H1 (cell line): ENCODE results near the gene DLG5. TPM values are rescaled to one million over a fixed set of nuclear protein-coding genes. Genes with fewer than 3 reads are reported as not detected.

Experiments used
- CTCF ChIA-PET: fragments of 300-600 bp; sonication (Branson Sonifier 250); formaldehyde crosslinking; loops from one replicate; lab custom pipeline; 2021; ENCODE audit not compliant: partially characterized antibody; lab: Charles Lee
- POLR2A ChIA-PET: fragments of 300-600 bp; sonication (Branson Sonifier 250); formaldehyde crosslinking; loops from one replicate; lab custom pipeline; 2021; ENCODE audit warnings: inconsistent platforms; ENCODE audit not compliant: partially characterized antibody; lab: Charles Lee
- DNase-seq, 2 experiments: peaks; one replicate each; pipeline versions ENCODE4 v3.0.0 to v3.0.0-alpha.2; 2010 to 2022; ENCODE audit warnings: low spot score in 2 of 2, low read depth in 1 of 2, mixed read lengths in 1 of 2
- FAIRE-seq: peaks from 2 replicates; lab custom pipeline; 2011; peaks lifted over from hg19 to GRCh38; lab: Jason Lieb, UNC
- H2AFZ ChIP-seq: 2 replicates; pipeline ENCODE4 v1.8.1; 2012; ENCODE audit warnings: low read length, inconsistent platforms
- H2AK5ac ChIP-seq: 2 replicates; pipeline ENCODE4 v1.6.1; 2013; ENCODE audit warnings: low read depth, low read length
- H2BK120ac ChIP-seq: replicated peaks from 2 replicates; pipeline ENCODE3; 2013; ENCODE audit warnings: low read depth, low read length, inconsistent platforms
- H2BK12ac ChIP-seq: 2 replicates; pipeline ENCODE4 v1.6.1; 2013; ENCODE audit warnings: low read depth, low read length
- H2BK15ac ChIP-seq: 2 replicates; pipeline ENCODE4 v1.6.1; 2013; ENCODE audit warnings: low read length
- H2BK20ac ChIP-seq: 2 replicates; pipeline ENCODE4 v1.6.1; 2013; ENCODE audit warnings: low read length
- H2BK5ac ChIP-seq: 2 replicates; pipeline ENCODE4 v1.6.1; 2013; ENCODE audit warnings: low read depth, low read length
- H3K14ac ChIP-seq: 2 replicates; pipeline ENCODE4 v1.6.1; 2013; ENCODE audit warnings: inconsistent platforms; ENCODE audit not compliant: insufficient read length
- H3K18ac ChIP-seq: 2 replicates; pipeline ENCODE4 v1.6.1; 2013; ENCODE audit warnings: low read length; ENCODE audit errors: extremely low read depth
- H3K23ac ChIP-seq: 2 replicates; pipeline ENCODE4 v1.6.1; 2013; ENCODE audit warnings: inconsistent platforms; ENCODE audit not compliant: insufficient read length
- H3K23me2 ChIP-seq: 2 replicates; pipeline ENCODE4 v1.6.1; 2013; ENCODE audit warnings: low read depth, low read length
- H3K27ac ChIP-seq: 2 replicates; pipeline ENCODE4 v1.6.1; 2011; ENCODE audit warnings: low read depth, low read length, inconsistent platforms
- H3K27me3 ChIP-seq, 4 experiments: replicated peaks in 1 of 4; 1 replicate in 1 of 4; 2 replicates in 3 of 4; pipeline versions ENCODE4 v1.6.1 to v1.8.1; 2011 to 2013; ENCODE audit warnings: low read length in 3 of 4, mild to moderate bottlenecking in 3 of 4, inconsistent platforms in 2 of 4, mixed read lengths in 2 of 4, moderate library complexity in 1 of 4; ENCODE audit not compliant: control insufficient read depth in 3 of 4, insufficient read depth in 3 of 4; ENCODE audit errors: extremely low read depth in 1 of 4
- H3K36me3 ChIP-seq, 4 experiments: 2 replicates each; pipeline versions ENCODE4 v1.6.1 to v1.8.1; 2011 to 2013; ENCODE audit warnings: mild to moderate bottlenecking in 4 of 4, low read length in 3 of 4, moderate library complexity in 2 of 4, control low read depth in 1 of 4, inconsistent platforms in 1 of 4; ENCODE audit not compliant: insufficient read depth in 4 of 4, control insufficient read depth in 2 of 4
- H3K4ac ChIP-seq: replicated peaks from 2 replicates; pipeline ENCODE3; 2013; ENCODE audit warnings: low read length, low read depth, mixed read lengths, inconsistent platforms; ENCODE audit not compliant: insufficient read length
- H3K4me1 ChIP-seq, 4 experiments: replicated peaks in 1 of 4; 1 replicate in 1 of 4; 2 replicates in 3 of 4; pipeline versions ENCODE4 v1.6.1 to v1.8.1; 2011 to 2013; ENCODE audit warnings: low read length in 3 of 4, inconsistent platforms in 2 of 4, mixed read lengths in 1 of 4; ENCODE audit not compliant: insufficient read depth in 4 of 4, control insufficient read depth in 3 of 4
- H3K4me2 ChIP-seq, 2 experiments: 2 replicates each; pipeline versions ENCODE4 v1.6.1 to v1.8.1; 2011 to 2013; ENCODE audit warnings: low read depth in 2 of 2, low read length in 2 of 2, control low read depth in 1 of 2, inconsistent platforms in 1 of 2, mild to moderate bottlenecking in 1 of 2; ENCODE audit not compliant: insufficient read depth in 1 of 2
- H3K4me3 ChIP-seq, 4 experiments: fragments of 200-600, 300-600 bp in 1 of 4; sonication (generic), shearing (Covaris generic), sonication (Bioruptor Twin) in 1 of 4; 2 replicates each; pipeline versions ENCODE4 v1.5.1 to v1.8.1; 2011 to 2016; ENCODE audit warnings: low read length in 4 of 4, low read depth in 3 of 4, control low read depth in 2 of 4, inconsistent platforms in 2 of 4, mild to moderate bottlenecking in 2 of 4, mixed read lengths in 1 of 4, moderate library complexity in 1 of 4; ENCODE audit not compliant: insufficient read depth in 2 of 4; ENCODE audit errors: extremely low read depth in 1 of 4
- H3K56ac ChIP-seq: replicated peaks from 2 replicates; pipeline ENCODE3; 2013; ENCODE audit warnings: low read depth, mild to moderate bottlenecking, mixed read lengths, low read length, inconsistent platforms; ENCODE audit not compliant: insufficient read length
- H3K79me1 ChIP-seq: 2 replicates; pipeline ENCODE4 v1.6.1; 2013; ENCODE audit warnings: low read depth, low read length, control low read depth
- H3K79me2 ChIP-seq, 2 experiments: 2 replicates each; pipeline versions ENCODE4 v1.6.1 to v1.8.1; 2012 to 2013; ENCODE audit warnings: low read length in 2 of 2, mild to moderate bottlenecking in 2 of 2, inconsistent platforms in 1 of 2; ENCODE audit not compliant: insufficient read depth in 2 of 2, control insufficient read depth in 1 of 2
- H3K9ac ChIP-seq, 4 experiments: replicated peaks in 1 of 4; 1 replicate in 1 of 4; 2 replicates in 3 of 4; pipeline versions ENCODE4 v1.6.1 to v1.8.1; 2011 to 2013; ENCODE audit warnings: low read depth in 3 of 4, low read length in 3 of 4, control low read depth in 2 of 4, mild to moderate bottlenecking in 2 of 4, moderate library complexity in 2 of 4, inconsistent platforms in 1 of 4; ENCODE audit errors: extremely low read depth in 1 of 4
- H3K9me3 ChIP-seq, 2 experiments: 2 replicates each; pipeline versions ENCODE4 v1.6.1 to v1.8.1; 2012 to 2013; ENCODE audit warnings: mild to moderate bottlenecking in 2 of 2, moderate library complexity in 2 of 2, control low read depth in 1 of 2, inconsistent platforms in 1 of 2, low read depth in 1 of 2, low read length in 1 of 2, mixed read lengths in 1 of 2; ENCODE audit not compliant: insufficient read depth in 2 of 2
- H4K20me1 ChIP-seq, 2 experiments: replicated peaks in 1 of 2; 2 replicates each; pipeline versions ENCODE3 to v1.8.1; 2011 to 2013; ENCODE audit warnings: inconsistent platforms in 2 of 2, low read length in 2 of 2, mild to moderate bottlenecking in 1 of 2; ENCODE audit not compliant: insufficient read depth in 2 of 2, control insufficient read depth in 1 of 2
- H4K5ac ChIP-seq: 2 replicates; pipeline ENCODE4 v1.6.1; 2013; ENCODE audit warnings: low read length, low read depth, mixed read lengths, inconsistent platforms; ENCODE audit not compliant: insufficient read length
- H4K8ac ChIP-seq: 2 replicates; pipeline ENCODE4 v1.8.0; 2013; ENCODE audit warnings: mild to moderate bottlenecking, moderate library complexity, low read length, inconsistent platforms; ENCODE audit not compliant: insufficient read depth; ENCODE audit errors: extremely low read depth
- H4K91ac ChIP-seq: replicated peaks from 2 replicates; pipeline ENCODE3; 2013; ENCODE audit warnings: low read length, mixed read lengths, inconsistent platforms; ENCODE audit not compliant: insufficient read length
- BACH1 ChIP-seq: IDR thresholded peaks from 2 replicates; pipeline ENCODE4 v1.6.1; 2012; ENCODE audit warnings: low read length, improper control_type of control experiment
- RAD21 ChIP-seq, 2 experiments: IDR thresholded peaks in 1 of 2; conservative IDR thresholded peaks in 1 of 2; 2 replicates each; pipeline ENCODE4 v1.6.1; 2011; ENCODE audit warnings: low read depth in 2 of 2, low read length in 2 of 2, improper control_type of control experiment in 1 of 2, inconsistent platforms in 1 of 2, mild to moderate bottlenecking in 1 of 2, moderate library complexity in 1 of 2
- SAP30 ChIP-seq: fragments of 300-600 bp; sonication (generic); IDR thresholded peaks from 2 replicates; pipeline ENCODE4 v1.7.1; 2012; ENCODE audit warnings: low read length, moderate library complexity, mild to moderate bottlenecking, inconsistent platforms; ENCODE audit not compliant: insufficient read depth, insufficient replicate concordance
- SP2 ChIP-seq: IDR thresholded peaks from 2 replicates; pipeline ENCODE4 v1.6.1; 2012; ENCODE audit warnings: mild to moderate bottlenecking, low read length, inconsistent platforms
- SP4 ChIP-seq: IDR thresholded peaks from 2 replicates; pipeline ENCODE4 v1.6.1; 2012; ENCODE audit warnings: low read length, inconsistent platforms
- TAF7 ChIP-seq: optimal IDR thresholded peaks from 2 replicates; pipeline ENCODE3; 2011; ENCODE audit warnings: low read depth, mild to moderate bottlenecking, inconsistent platforms, low read length, moderate library complexity, borderline replicate concordance
- TCF12 ChIP-seq: IDR thresholded peaks from 2 replicates; pipeline ENCODE4 v1.6.1; 2011; ENCODE audit warnings: low read depth, mild to moderate bottlenecking, low read length
- WGBS, 2 experiments: shearing (Covaris generic) in 1 of 2; methylation state at CpG; one replicate each; pipeline versions ENCODE4 v1.1.6 to v1.1.7; 2013 to 2015; ENCODE audit warnings: low lambda C conversion rate in 2 of 2, mixed read lengths in 2 of 2, inconsistent platforms in 1 of 2, low coverage in 1 of 2, missing lambda C conversion rate in 1 of 2; ENCODE audit not compliant: insufficient replicate concordance in 2 of 2, insufficient coverage in 1 of 2, insufficient read length in 1 of 2; ENCODE audit errors: extremely low coverage in 1 of 2, missing lambda C conversion rate in 1 of 2; 5-methylcytosine and 5-hydroxymethylcytosine counted together
- polyA plus RNA-seq, 7 experiments: library from polyadenylated mRNA; depleted of rRNA in 3 of 7; stranded (reverse) in 5 of 7; unstranded in 2 of 7; fragments of >200 nt in 5 of 7; fragments of 200-250 nt in 2 of 7; gene quantifications; 1 replicate in 5 of 7; 2 replicates in 1 of 7; 4 replicates in 1 of 7; pipeline versions ENCODE4 v1.2.1 to v1.2.3, GENCODE V29; 2011 to 2013; ENCODE audit warnings: missing spikeins in 2 of 7, mixed read lengths in 2 of 7
- total RNA-seq: library from RNA; stranded (reverse); fragmentation: NEBNext Ultra II Directional; extraction: Animal tissue kit (Norgen Biotek cat#: 25700); gene quantifications from 2 replicates; pipeline ENCODE4 v1.2.1, GENCODE V29; 2021
- TF ChIP-seq, protein P1 (sequence below): IDR thresholded peaks from 2 replicates; pipeline ENCODE4 v1.6.1; 2012; ENCODE audit warnings: inconsistent platforms
- TF ChIP-seq, protein P2 (sequence below), 3 experiments: IDR thresholded peaks; 1 replicate in 2 of 3; 2 replicates in 1 of 3; pipeline versions ENCODE4 v1.5.1 to v1.6.1; 2011; ENCODE audit warnings: low read length in 3 of 3, mild to moderate bottlenecking in 3 of 3, inconsistent platforms in 2 of 3, low read depth in 1 of 3, moderate library complexity in 1 of 3; ENCODE audit not compliant: insufficient read depth in 1 of 3; ENCODE audit errors: control extremely low read depth in 1 of 3

Gene DLG5
- total and polyA plus RNA-seq, 2 of the 8 experiments (the other 6 are each of a cell fraction or from before 2014, with no cell fraction given) = 15.6 to 71.4 TPM

DNA sequence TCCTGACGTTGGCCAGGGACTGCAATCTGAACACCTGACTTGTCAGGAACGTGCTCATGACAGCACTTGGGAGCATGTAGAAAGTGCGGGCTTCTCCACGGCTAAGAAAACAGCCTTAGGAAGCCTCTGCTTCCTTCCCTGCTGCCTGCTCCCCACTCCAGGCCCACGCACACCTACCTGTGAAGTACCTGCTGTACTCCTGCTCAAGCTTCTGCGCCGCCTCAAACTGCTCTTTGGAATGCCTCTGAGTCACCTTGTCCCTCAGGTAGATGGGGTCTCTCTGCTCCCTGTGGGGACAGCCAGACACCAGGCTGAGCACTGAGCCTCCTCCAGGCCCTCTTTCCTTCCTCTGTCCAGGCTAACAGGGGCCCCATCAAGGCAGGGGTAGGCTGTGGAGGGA lies 132.7 kb downstream of the DLG5 start:
- FAIRE-seq (no peak), DNase-seq (no peak)
- H4K8ac ChIP-seq = no peak overlapping the region
- H4K5ac ChIP-seq = no peak overlapping the region
- no peak overlapping the region for H3K23ac ChIP-seq
- 94% methylated on average over 7 of the region's 7 CpGs; no CpG with 5 or more reads in 1 of the 2 experiments for WGBS, 2 experiments
- H3K36me3 ChIP-seq = peaks cover 5 to 45% (median 24%) of the 10 kb centered on the region in 4 experiments
- no peak overlapping the region for H3K4ac ChIP-seq
- no peak overlapping the region for H3K27ac ChIP-seq
- no peak overlapping the region for H2BK20ac ChIP-seq
- no peak overlapping the region for H3K14ac ChIP-seq
- H3K9me3 ChIP-seq = no peaks in the 10 kb centered on the region
- H3K18ac ChIP-seq = no peak overlapping the region
- no peak overlapping the region for H3K9ac ChIP-seq
- no peak overlapping the region for H2BK120ac ChIP-seq
- no peaks in the 10 kb centered on the region for H3K27me3 ChIP-seq
- no peaks in the 10 kb centered on the region for H3K23me2 ChIP-seq
- H2BK5ac ChIP-seq = no peak overlapping the region; the same call in 1 of the 2 replicates
- no peaks in the 10 kb centered on the region for H4K20me1 ChIP-seq
- POLR2A ChIA-PET = interaction anchor here (1.0 kb wide), 1 partner anchor 10 kb away, joined by 3 read pairs; no protein-coding TSS in a partner anchor
- CTCF ChIA-PET = interaction anchor here (0.8 to 0.9 kb wide), 2 partner anchors 97 to 610 kb away, joined by 3 to 4 read pairs; no protein-coding TSS in a partner anchor
- H2AK5ac ChIP-seq = no peak overlapping the region
- H2BK15ac ChIP-seq = no peak overlapping the region
- H3K79me1 ChIP-seq = no peaks in the 10 kb centered on the region; the same call in 1 of the 2 replicates
- H3K4me3 ChIP-seq = no peak overlapping the region
- no peak overlapping the region for H2AFZ ChIP-seq
- H2BK12ac ChIP-seq = no peak overlapping the region
- H3K56ac ChIP-seq = no peak overlapping the region
- H4K91ac ChIP-seq = no peak overlapping the region
- H3K4me1 ChIP-seq = no peaks in the 10 kb centered on the region
- no peak overlapping the region for H3K4me2 ChIP-seq
- no peaks in the 10 kb centered on the region for H3K79me2 ChIP-seq
- TF ChIP-seq SP2 = no peak
- TF ChIP-seq BACH1 = no peak
- TF ChIP-seq, protein P1, sequence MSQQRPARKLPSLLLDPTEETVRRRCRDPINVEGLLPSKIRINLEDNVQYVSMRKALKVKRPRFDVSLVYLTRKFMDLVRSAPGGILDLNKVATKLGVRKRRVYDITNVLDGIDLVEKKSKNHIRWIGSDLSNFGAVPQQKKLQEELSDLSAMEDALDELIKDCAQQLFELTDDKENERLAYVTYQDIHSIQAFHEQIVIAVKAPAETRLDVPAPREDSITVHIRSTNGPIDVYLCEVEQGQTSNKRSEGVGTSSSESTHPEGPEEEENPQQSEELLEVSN = no peak
- TF ChIP-seq TAF7 = no peak
- no peak for TF ChIP-seq TCF12
- TF ChIP-seq SP4 = no peak
- TF ChIP-seq SAP30 = no peak
- TF ChIP-seq RAD21 (IDR thresholded peaks at IDR 0.05 in 1 of 2, conservative IDR thresholded peaks at IDR 0.05 in 1 of 2; ENCODE audit: low read depth in 2 of 2, low read length in 2 of 2) = no peak
- TF ChIP-seq, protein P2, sequence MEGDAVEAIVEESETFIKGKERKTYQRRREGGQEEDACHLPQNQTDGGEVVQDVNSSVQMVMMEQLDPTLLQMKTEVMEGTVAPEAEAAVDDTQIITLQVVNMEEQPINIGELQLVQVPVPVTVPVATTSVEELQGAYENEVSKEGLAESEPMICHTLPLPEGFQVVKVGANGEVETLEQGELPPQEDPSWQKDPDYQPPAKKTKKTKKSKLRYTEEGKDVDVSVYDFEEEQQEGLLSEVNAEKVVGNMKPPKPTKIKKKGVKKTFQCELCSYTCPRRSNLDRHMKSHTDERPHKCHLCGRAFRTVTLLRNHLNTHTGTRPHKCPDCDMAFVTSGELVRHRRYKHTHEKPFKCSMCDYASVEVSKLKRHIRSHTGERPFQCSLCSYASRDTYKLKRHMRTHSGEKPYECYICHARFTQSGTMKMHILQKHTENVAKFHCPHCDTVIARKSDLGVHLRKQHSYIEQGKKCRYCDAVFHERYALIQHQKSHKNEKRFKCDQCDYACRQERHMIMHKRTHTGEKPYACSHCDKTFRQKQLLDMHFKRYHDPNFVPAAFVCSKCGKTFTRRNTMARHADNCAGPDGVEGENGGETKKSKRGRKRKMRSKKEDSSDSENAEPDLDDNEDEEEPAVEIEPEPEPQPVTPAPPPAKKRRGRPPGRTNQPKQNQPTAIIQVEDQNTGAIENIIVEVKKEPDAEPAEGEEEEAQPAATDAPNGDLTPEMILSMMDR (IDR thresholded peaks at IDR 0.05; ENCODE audit: control extremely low read depth in 1 of 3, insufficient read depth in 1 of 3, low read depth in 1 of 3, low read length in 3 of 3) = no peak
